Measurements from ENCODE around the gene ABO.
"Not testable (repeated sequence)": the region's sequence is repeated elsewhere in the genome, so short reads cannot be mapped to it uniquely, and the experiment has no call there.

Gene ABO

DNA sequence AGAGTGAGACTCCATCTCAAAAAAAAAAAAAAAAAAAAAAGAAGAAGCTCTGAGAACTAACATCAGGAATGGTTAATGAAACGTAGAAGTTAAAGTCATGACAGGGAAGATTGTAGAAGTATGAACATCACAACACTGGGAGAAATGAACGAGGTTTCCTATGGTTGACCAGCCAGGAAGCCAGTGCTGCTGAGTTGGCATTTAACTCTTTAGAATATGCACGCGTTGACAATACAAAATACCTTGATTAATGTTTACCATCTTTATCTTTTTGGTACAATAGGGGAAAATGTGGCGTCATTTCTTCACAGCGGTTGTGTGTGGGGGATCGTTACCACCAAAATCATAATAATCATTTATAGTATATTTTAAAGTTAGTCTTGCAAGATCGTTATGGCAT lies 32.0 kb downstream of the ABO start:
- DNase-seq (ENCODE audit: low read depth), result no peak

GRCh38 chr9:133242241-133242640 lies 32.8 kb downstream of the ABO start:
- no peak for DNase-seq (ENCODE audit: low read depth)

- no peak for DNase-seq (ENCODE audit: low read depth)
Observed at GRCh38 chr9:133239533-133240090, 35.4 kb downstream of the ABO start.

DNA sequence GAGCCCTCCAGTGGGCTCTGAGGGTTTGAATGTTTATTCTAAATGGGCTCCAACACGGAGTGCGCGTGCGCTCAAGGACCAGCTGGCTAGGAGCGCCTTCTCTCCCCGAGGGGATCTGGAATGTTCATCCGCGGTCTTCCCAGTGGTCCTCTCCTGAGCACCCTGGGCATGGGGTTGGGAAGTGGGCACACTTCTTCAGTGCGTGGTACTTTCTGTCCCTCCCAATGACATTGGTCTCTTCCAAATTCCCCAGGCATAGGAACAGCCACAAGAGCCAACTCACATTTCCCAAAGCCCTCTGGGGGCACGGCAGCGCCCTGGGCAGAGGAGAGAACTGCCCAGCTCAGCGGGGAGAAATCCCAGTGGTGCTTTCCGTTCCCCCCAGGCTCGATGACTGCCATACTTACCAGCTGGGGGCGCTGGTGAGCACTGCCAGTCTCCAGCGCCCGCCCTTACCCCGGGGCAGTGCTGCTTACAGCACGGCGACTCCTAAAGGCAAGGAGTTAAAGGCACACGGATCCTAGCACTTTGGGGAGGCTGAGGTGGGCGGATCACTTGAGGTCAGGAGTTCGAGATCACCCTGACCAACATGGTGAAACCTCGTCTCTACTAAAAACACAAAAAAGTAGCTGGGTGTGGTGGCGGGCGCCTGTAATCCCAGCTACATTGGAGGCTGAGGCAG lies 36.0 kb downstream of the ABO start:
- DNase-seq (ENCODE audit: low read depth), result peak; percentile 24

GRCh38 chr9:133238272-133238850 lies 36.6 kb downstream of the ABO start:
- peak; percentile 17 for DNase-seq (ENCODE audit: low read depth)

DNA sequence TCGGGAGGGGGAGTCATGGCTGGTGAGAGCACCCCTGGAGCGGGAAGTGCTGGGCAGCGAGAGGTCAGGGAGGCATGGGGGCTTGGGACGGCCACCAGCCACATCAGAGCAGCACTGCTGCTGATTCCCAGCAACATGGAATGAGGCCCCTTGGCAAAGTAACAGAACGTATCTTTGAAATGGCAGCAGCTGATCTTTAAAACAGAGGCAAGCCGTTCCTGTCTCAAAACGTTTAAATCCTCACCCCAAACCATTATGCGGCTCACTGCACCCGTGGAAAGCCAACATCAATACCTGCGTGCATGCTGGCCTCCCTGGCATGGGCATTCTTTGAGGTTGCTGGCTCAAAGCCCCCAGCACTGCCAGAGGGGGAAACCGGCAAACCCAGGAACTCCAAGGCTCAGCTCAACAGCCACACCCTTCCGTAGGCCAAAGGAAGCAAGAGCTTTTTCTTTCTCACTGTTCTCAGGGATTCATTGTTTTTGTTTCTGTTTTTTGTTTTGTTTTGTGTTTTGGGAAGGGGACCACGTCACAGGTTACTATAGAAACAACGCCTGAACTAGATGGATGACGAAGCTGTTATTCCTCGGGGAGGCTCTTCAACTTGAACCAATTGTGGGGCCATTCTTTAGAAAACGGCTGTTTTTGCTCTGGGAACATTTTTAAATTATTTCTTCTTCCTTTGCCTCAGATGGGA lies 37.8 kb downstream of the ABO start:
- no peak for DNase-seq (ENCODE audit: low read depth)

- DNase-seq (ENCODE audit: low read depth), result not testable (repeated sequence)
Observed at GRCh38 chr9:133236291-133237034, 38.5 kb downstream of the ABO start.

DNA sequence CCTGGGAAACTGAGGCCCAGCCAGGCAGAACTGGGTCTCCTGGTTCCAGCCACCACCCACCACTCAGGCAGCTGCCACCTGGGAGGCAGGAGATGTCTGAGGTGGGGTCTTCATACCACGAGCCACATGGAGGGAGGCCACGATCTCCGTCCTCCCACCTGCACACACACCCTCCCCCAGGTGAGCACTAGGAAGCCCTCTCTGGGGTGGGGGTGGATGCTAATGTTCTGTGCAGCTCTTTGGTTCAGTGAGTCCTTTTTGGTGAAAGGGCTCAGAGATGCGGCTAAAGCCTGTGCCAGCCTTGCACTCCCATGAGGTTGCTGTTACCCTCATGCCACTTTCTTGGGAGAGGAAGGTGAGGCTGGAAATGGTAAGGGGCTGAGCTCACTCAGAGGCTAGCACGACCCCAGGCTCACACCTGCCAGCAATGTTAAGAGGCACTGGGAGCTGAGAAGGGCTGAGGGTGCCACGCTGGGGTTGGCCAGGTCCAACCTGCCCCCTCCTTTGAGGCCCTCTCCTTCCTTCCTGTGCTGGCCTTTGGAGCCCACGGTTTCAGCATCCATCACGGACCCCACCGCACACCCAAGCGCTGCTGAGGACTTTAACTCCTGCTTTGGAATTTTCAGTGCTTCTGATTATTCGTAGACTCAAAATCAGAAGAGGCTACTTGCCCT lies 39.3 kb downstream of the ABO start:
- DNase-seq (ENCODE audit: low read depth), result no peak

DNA sequence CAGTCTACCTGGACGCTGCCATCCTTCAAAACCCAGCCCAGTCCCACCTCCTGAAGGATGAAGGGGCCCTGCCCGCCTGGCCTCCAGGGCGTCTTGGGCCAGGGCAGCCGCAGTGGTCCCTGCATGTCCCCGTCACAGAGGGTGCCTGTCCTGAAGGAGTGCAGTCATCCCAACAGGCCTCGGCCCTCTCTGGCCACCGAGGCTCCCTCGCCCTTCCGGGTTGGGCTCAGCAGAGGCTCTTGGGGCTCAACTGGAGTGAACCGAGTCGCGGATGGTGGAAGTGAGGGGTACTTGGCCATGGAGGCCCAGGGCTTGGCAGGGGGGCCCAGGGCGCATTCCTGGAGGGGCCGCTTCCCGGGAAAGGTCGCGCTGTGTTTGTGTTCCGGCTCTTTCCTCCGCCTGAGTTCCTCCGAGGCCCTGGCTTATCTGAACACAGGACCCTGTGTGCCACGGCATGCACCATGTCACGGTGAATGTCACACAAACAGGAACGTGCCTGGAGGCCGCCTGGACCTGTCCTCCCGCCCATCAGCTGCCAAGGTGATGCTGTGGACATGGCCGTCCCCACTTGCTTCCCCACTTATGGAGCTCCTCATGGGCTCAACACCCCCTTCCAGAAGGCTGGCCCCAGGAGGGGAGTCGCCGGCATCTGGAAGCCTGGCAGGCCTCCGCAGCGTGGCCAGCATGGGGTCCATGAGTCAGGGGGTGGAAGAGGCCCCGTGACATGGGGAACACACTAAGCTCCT lies 40.3 kb downstream of the ABO start:
- DNase-seq (ENCODE audit: low read depth), result no peak

GRCh38 chr9:133233681-133234432 lies 41.1 kb downstream of the ABO start:
- DNase-seq (ENCODE audit: low read depth), result no peak

- not testable (repeated sequence) for DNase-seq (ENCODE audit: low read depth)
Observed at GRCh38 chr9:133231934-133232568, 43.0 kb downstream of the ABO start.

- not testable (repeated sequence) for DNase-seq (ENCODE audit: low read depth)
Observed at GRCh38 chr9:133230514-133230913, 44.5 kb downstream of the ABO start.

GRCh38 chr9:133230093-133230492 lies 44.9 kb downstream of the ABO start:
- no peak for DNase-seq (ENCODE audit: low read depth)

DNA sequence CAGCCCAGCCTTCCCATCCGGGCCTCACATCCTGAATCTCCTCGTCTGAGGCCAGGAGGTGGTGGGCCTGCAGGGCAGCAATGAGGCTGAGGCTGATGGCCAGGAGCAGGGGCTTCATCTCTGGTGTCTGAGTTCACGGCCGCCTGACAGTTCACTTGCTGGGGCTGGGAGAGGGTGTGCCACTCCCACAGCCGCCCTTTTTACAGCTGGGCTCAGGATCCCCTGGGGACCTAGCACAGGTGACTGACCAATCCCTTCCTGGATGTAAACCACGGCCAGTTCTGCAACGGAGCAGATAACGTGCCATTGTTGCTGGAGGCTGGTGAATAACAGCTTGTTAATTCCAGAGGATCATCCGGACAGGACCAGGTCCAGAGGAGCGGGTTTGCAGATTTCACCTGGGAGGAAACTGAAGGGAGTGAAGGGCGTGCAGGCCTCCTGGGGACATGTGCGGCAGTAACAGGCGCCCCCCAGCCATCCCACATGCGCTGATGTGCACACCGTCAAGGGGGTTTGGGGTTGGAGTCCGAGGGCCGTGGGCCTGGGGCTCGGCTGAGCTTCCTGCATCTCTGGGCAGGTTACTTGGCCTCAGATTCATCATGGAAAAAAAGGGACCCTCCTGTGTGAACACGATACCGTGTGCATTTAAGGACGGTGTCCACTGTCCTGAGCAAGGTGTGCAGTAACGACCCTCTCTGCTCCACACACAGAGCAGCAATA lies 46.4 kb downstream of the ABO start:
- DNase-seq (ENCODE audit: low read depth), result not testable (repeated sequence)

DNA sequence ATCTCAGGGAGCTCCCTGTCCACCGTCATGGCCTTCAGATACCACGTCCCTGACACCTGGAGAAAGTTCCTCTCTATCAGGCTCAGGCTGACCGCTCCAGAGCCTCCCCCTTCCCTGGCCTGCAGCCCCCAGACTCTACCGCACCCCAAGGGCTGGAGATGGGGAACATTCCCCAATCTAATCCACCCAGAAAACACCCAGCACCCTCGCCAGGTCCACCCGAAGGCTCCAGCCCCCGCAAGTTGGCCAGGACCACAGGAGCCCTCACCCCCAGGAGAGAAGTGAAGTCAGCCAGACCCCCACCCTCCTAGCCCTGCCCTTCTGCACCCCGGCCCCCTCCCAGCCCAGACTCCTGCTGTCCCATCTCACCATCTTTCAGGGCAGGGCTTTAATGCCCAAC lies 47.0 kb downstream of the ABO start:
- DNase-seq (ENCODE audit: low read depth), result not testable (repeated sequence)

DNA sequence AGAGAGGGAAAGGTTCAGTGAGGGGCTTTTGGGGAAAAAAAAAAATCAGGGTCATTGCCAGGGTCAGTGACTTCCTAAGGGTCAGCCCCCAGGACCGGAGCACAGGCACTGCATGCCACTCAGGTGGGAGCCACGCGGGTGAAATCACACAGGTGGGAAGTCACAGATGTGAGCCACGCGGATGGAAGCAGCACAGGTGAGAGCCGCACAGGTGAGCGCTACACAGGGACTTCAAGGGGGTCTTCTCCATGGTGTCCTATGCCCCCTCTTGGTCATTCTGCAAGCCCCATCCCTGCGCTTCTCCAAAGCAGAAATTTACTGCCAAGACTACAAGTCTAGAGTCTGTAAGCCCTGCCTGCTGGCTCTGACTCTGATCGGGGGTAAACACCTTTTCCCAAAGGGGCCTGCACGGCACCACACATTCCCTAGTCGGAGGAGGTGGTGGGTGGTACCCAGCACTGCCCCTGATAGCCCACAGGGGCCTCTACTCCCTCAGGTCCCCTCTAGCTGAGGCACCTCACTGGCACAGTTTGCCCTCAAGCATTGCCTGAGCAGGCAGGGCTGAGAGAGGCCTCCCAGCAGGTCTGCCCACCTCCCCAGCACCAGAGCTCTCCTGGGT lies 47.6 kb downstream of the ABO start:
- no peak for DNase-seq (ENCODE audit: low read depth)

DNA sequence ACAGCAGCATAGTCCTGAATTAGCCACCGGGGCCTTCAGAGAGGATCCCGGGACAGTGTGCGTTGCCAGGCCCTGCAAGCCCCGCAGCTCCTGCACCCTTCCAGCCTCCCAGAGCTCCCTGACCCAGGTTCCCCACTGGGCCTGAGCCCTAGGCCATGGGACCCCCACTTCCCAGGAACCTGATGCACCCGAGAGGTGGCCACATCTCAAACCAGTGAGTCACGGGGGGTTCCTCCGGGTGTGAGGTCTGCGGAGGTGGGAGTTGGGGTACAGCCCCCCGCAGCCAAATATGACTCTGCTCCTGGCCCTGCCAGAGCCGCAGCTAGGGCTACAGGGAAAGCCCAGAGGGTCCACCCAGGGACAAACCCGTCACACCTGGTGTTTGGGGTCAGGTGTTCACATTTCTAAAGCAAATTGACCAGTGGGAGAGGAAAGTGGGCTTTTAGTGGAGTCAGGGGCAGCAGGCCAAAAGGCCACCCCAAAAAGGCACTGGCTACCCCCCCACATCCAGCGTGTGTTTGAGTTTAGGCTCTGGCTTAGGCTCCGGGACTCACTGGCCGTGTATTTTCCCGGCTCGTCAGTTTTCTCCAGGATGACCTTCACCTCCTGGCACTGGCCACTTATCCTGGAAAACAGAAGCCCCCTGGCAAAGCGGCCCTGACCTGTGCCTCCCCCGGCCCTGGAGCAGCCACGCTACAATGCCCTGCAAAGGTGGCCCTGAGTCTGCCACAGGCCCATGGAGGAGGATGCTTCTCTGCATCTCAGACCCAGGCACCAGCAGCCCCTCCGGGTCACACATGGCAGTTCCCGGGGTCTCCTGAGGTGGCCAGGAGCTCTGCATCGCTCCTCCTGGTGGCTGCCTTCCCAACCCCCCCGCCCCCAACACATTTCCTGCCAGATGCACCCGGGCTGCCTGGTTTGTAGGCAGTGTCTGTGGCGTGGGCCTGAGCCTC lies 48.5 kb downstream of the ABO start:
- no peak for DNase-seq (ENCODE audit: low read depth)

Data from stimulated activated CD8-positive, alpha-beta memory T cell treated with anti-CD3 and anti-CD28 coated beads, Interleukin-15, amount 100 ng/mL, for 1 hour (primary cell).